Fibroblast of lung (primary cell): ENCODE measurements around the gene C7orf33.

Source experiments
- EZH2 ChIP-seq: IDR thresholded peaks from 2 replicates; pipeline ENCODE4 v1.5.1; 2012; ENCODE audit warnings: low read length, control low read depth, mild to moderate bottlenecking; ENCODE audit errors: missing control alignments
- TF ChIP-seq, protein P1 (sequence below), 2 donors: IDR thresholded peaks in 1 of 2; conservative IDR thresholded peaks in 1 of 2; 1 replicate in 1 of 2; 2 replicates in 1 of 2; pipeline ENCODE4 v1.5.1; 2011 to 2012; ENCODE audit warnings: low read length in 2 of 2, control low read depth in 1 of 2, inconsistent platforms in 1 of 2, low read depth in 1 of 2, mild to moderate bottlenecking in 1 of 2

DNA sequence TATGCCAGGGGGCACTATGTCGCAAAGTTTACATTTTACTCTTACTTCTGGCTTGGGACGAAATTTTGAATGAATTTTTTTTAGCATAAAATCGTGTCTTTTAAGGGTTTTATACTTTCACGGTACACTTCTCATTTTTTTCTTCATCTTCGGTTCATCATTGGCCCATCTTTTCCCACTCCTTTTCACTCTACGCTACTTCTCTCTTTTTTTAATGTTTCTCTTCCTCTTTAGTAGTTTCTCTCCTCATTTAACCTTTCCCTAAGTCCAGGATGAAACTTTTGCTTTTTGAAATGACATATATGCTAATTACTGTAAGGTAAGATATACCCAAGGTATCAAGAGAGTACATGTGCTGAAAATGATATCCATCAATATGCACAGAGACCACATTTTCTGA lies 39.5 kb downstream of the C7orf33 start:
- TF ChIP-seq, protein P1, sequence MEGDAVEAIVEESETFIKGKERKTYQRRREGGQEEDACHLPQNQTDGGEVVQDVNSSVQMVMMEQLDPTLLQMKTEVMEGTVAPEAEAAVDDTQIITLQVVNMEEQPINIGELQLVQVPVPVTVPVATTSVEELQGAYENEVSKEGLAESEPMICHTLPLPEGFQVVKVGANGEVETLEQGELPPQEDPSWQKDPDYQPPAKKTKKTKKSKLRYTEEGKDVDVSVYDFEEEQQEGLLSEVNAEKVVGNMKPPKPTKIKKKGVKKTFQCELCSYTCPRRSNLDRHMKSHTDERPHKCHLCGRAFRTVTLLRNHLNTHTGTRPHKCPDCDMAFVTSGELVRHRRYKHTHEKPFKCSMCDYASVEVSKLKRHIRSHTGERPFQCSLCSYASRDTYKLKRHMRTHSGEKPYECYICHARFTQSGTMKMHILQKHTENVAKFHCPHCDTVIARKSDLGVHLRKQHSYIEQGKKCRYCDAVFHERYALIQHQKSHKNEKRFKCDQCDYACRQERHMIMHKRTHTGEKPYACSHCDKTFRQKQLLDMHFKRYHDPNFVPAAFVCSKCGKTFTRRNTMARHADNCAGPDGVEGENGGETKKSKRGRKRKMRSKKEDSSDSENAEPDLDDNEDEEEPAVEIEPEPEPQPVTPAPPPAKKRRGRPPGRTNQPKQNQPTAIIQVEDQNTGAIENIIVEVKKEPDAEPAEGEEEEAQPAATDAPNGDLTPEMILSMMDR (conservative IDR thresholded peaks at IDR 0.05 in 1 of 2, IDR thresholded peaks at IDR 0.05 in 1 of 2; ENCODE audit: low read depth in 1 of 2, low read length in 2 of 2), result no peak
- TF ChIP-seq EZH2, result no peak
